HepG2 (cell line): ENCODE results near the gene OGFOD3. TPM values are rescaled to one million over a fixed set of nuclear protein-coding genes. Genes with fewer than 3 reads are reported as not detected.

Experiments
- NKX3-1 ChIP-seq: sonication (generic); formaldehyde crosslinking; IDR thresholded peaks from 2 replicates; pipeline ENCODE4 v1.5.0; 2020; ENCODE audit warnings: missing genetic modification reagents
- RAD21 ChIP-seq: fragments of 450-650 bp; formaldehyde crosslinking; IDR thresholded peaks from 2 replicates; pipeline ENCODE4 v1.5.0; 2020; ENCODE audit warnings: mild to moderate bottlenecking
- RFX3 ChIP-seq: IDR thresholded peaks from 2 replicates; pipeline ENCODE4 v1.6.1; 2016; ENCODE audit warnings: missing biosample characterization, missing genetic modification reagents
- ZNF205 ChIP-seq: IDR thresholded peaks from 2 replicates; pipeline ENCODE4 v1.6.1; 2018; ENCODE audit warnings: missing biosample characterization, missing genetic modification reagents
- ZNF383 ChIP-seq: sonication (generic); formaldehyde crosslinking; IDR thresholded peaks from 2 replicates; pipeline ENCODE4 v1.4.0; 2020; ENCODE audit warnings: missing genetic modification reagents, mild to moderate bottlenecking, borderline replicate concordance
- ZNF431 ChIP-seq: sonication (generic); formaldehyde crosslinking; IDR thresholded peaks from 2 replicates; pipeline ENCODE4 v1.9.0; 2022; ENCODE audit warnings: missing genetic modification reagents, low read depth, mild to moderate bottlenecking, borderline replicate concordance
- ZNF652 ChIP-seq: IDR thresholded peaks from 2 replicates; pipeline ENCODE4 v1.6.1; 2016; ENCODE audit warnings: low read depth, borderline replicate concordance
- polyA plus RNA-seq, 8 experiments: library from polyadenylated mRNA; depleted of rRNA in 3 of 8; stranded (reverse) in 7 of 8; unstranded in 1 of 8; fragments of >200 nt; fragmentation: Illumina TruSeq in 4 of 8; extraction: Trizol in 4 of 8; gene quantifications; 2 replicates each; pipeline versions ENCODE4 v1.2.1 to v1.2.3, GENCODE V29; 2011 to 2016; ENCODE audit warnings: low read depth in 4 of 8, missing spikeins in 1 of 8, mixed read lengths in 1 of 8; ENCODE audit not compliant: insufficient read depth in 1 of 8
- total RNA-seq, 5 experiments: library from RNA; depleted of rRNA; stranded (reverse); fragments of >200 nt; fragmentation: Illumina TruSeq; extraction: Trizol; gene quantifications; 2 replicates each; pipeline ENCODE4 v1.2.3, GENCODE V29; 2016; ENCODE audit warnings: low read depth in 1 of 5
- TF ChIP-seq, protein P1 (sequence below): conservative IDR thresholded peaks from 2 replicates; pipeline ENCODE4 v1.6.1; 2018; ENCODE audit warnings: missing genetic modification reagents
- TF ChIP-seq, protein P2 (sequence below): sonication (generic); formaldehyde crosslinking; IDR thresholded peaks from 2 replicates; pipeline ENCODE4 v1.4.0; 2020; ENCODE audit warnings: missing genetic modification reagents
- TF ChIP-seq, protein P3 (sequence below): sonication (generic); formaldehyde crosslinking; IDR thresholded peaks from 2 replicates; pipeline ENCODE4 v1.4.0; 2020; ENCODE audit warnings: missing genetic modification reagents
- TF ChIP-seq, protein P4 (sequence below), 2 experiments: IDR thresholded peaks; 2 replicates each; pipeline ENCODE4 v1.6.1; 2011 to 2012; ENCODE audit warnings: low read length in 2 of 2, borderline replicate concordance in 1 of 2, low read depth in 1 of 2, mild to moderate bottlenecking in 1 of 2, moderate library complexity in 1 of 2
- TF ChIP-seq, protein P5 (sequence below): sonication (generic); formaldehyde crosslinking; IDR thresholded peaks from 2 replicates; pipeline ENCODE4 v1.4.0; 2020; ENCODE audit warnings: missing genetic modification reagents

The OGFOD3 gene
- total and polyA plus RNA-seq, 2 of the 13 experiments (the other 11 are each of a cell fraction or from before 2014, with no cell fraction given) = 40.0 to 42.1 TPM

DNA sequence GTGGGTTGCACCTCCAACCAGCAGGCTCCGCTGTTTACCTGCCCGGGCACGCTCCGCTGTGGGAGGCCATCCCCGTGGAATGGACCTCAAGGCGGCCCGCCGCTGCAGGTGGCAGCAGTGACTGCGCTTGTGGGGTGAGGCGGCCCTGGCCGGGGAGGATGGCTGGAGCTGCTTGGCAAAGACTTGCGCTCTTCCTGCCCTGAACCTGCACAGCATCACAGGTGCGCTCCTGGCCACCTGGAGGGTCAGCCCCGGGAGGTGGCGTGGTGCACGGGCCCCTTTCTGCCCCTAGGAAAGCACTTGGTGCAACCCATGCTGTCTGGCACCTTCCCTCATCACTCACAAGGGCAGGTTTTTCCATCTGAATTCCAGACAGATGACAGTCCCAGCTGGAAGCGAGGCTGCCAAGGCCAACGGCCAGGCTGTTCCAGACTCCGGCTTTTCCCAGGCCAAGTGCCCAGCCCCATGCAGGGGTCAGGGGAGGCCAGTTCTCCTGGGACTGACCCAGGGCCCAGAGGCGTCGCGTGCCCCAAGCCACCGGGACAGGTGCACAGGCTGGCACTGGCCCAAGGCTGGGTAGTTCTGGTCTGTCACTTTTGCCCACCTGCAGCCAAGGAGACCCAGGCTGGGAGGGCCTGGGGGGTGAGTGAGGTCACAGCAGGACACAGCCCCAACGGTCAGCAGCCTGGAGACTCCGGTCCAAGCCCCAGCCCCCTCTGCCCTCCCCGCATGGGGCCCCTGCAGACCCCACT lies 33.5 kb downstream of the OGFOD3 start (continued):
- TF ChIP-seq NKX3-1 (no peak), ZNF431 (CRISPR knock-in tag) (no peak), RFX3 (CRISPR knock-in tag) (no peak), ZNF205 (CRISPR knock-in tag) (peak; percentile 56; the same call in 1 of the 2 replicates), ZNF383 (CRISPR knock-in tag) (no peak), RAD21 (CRISPR knock-in tag) (peak; percentile 39; the same call in 1 of the 2 replicates), ZNF652 (no peak)
- TF ChIP-seq, protein P1, sequence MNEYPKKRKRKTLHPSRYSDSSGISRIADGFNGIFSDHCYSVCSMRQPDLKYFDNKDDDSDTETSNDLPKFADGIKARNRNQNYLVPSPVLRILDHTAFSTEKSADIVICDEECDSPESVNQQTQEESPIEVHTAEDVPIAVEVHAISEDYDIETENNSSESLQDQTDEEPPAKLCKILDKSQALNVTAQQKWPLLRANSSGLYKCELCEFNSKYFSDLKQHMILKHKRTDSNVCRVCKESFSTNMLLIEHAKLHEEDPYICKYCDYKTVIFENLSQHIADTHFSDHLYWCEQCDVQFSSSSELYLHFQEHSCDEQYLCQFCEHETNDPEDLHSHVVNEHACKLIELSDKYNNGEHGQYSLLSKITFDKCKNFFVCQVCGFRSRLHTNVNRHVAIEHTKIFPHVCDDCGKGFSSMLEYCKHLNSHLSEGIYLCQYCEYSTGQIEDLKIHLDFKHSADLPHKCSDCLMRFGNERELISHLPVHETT = no peak
- TF ChIP-seq, protein P2, sequence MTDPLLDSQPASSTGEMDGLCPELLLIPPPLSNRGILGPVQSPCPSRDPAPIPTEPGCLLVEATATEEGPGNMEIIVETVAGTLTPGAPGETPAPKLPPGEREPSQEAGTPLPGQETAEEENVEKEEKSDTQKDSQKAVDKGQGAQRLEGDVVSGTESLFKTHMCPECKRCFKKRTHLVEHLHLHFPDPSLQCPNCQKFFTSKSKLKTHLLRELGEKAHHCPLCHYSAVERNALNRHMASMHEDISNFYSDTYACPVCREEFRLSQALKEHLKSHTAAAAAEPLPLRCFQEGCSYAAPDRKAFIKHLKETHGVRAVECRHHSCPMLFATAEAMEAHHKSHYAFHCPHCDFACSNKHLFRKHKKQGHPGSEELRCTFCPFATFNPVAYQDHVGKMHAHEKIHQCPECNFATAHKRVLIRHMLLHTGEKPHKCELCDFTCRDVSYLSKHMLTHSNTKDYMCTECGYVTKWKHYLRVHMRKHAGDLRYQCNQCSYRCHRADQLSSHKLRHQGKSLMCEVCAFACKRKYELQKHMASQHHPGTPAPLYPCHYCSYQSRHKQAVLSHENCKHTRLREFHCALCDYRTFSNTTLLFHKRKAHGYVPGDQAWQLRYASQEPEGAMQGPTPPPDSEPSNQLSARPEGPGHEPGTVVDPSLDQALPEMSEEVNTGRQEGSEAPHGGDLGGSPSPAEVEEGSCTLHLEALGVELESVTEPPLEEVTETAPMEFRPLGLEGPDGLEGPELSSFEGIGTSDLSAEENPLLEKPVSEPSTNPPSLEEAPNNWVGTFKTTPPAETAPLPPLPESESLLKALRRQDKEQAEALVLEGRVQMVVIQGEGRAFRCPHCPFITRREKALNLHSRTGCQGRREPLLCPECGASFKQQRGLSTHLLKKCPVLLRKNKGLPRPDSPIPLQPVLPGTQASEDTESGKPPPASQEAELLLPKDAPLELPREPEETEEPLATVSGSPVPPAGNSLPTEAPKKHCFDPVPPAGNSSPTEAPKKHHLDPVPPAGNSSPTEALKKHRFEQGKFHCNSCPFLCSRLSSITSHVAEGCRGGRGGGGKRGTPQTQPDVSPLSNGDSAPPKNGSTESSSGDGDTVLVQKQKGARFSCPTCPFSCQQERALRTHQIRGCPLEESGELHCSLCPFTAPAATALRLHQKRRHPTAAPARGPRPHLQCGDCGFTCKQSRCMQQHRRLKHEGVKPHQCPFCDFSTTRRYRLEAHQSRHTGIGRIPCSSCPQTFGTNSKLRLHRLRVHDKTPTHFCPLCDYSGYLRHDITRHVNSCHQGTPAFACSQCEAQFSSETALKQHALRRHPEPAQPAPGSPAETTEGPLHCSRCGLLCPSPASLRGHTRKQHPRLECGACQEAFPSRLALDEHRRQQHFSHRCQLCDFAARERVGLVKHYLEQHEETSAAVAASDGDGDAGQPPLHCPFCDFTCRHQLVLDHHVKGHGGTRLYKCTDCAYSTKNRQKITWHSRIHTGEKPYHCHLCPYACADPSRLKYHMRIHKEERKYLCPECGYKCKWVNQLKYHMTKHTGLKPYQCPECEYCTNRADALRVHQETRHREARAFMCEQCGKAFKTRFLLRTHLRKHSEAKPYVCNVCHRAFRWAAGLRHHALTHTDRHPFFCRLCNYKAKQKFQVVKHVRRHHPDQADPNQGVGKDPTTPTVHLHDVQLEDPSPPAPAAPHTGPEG = 0 out of 2 replicates have a peak, but pooled peaks have one; percentile 40
- TF ChIP-seq, protein P3, sequence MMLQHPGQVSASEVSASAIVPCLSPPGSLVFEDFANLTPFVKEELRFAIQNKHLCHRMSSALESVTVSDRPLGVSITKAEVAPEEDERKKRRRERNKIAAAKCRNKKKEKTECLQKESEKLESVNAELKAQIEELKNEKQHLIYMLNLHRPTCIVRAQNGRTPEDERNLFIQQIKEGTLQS (CRISPR knock-in tag) = no peak; the same call in 1 of the 2 replicates
- TF ChIP-seq, protein P4, sequence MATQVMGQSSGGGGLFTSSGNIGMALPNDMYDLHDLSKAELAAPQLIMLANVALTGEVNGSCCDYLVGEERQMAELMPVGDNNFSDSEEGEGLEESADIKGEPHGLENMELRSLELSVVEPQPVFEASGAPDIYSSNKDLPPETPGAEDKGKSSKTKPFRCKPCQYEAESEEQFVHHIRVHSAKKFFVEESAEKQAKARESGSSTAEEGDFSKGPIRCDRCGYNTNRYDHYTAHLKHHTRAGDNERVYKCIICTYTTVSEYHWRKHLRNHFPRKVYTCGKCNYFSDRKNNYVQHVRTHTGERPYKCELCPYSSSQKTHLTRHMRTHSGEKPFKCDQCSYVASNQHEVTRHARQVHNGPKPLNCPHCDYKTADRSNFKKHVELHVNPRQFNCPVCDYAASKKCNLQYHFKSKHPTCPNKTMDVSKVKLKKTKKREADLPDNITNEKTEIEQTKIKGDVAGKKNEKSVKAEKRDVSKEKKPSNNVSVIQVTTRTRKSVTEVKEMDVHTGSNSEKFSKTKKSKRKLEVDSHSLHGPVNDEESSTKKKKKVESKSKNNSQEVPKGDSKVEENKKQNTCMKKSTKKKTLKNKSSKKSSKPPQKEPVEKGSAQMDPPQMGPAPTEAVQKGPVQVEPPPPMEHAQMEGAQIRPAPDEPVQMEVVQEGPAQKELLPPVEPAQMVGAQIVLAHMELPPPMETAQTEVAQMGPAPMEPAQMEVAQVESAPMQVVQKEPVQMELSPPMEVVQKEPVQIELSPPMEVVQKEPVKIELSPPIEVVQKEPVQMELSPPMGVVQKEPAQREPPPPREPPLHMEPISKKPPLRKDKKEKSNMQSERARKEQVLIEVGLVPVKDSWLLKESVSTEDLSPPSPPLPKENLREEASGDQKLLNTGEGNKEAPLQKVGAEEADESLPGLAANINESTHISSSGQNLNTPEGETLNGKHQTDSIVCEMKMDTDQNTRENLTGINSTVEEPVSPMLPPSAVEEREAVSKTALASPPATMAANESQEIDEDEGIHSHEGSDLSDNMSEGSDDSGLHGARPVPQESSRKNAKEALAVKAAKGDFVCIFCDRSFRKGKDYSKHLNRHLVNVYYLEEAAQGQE (IDR thresholded peaks at IDR 0.05; ENCODE audit: borderline replicate concordance in 1 of 2, low read depth in 1 of 2, low read length in 2 of 2) = no peak
- TF ChIP-seq, protein P5, sequence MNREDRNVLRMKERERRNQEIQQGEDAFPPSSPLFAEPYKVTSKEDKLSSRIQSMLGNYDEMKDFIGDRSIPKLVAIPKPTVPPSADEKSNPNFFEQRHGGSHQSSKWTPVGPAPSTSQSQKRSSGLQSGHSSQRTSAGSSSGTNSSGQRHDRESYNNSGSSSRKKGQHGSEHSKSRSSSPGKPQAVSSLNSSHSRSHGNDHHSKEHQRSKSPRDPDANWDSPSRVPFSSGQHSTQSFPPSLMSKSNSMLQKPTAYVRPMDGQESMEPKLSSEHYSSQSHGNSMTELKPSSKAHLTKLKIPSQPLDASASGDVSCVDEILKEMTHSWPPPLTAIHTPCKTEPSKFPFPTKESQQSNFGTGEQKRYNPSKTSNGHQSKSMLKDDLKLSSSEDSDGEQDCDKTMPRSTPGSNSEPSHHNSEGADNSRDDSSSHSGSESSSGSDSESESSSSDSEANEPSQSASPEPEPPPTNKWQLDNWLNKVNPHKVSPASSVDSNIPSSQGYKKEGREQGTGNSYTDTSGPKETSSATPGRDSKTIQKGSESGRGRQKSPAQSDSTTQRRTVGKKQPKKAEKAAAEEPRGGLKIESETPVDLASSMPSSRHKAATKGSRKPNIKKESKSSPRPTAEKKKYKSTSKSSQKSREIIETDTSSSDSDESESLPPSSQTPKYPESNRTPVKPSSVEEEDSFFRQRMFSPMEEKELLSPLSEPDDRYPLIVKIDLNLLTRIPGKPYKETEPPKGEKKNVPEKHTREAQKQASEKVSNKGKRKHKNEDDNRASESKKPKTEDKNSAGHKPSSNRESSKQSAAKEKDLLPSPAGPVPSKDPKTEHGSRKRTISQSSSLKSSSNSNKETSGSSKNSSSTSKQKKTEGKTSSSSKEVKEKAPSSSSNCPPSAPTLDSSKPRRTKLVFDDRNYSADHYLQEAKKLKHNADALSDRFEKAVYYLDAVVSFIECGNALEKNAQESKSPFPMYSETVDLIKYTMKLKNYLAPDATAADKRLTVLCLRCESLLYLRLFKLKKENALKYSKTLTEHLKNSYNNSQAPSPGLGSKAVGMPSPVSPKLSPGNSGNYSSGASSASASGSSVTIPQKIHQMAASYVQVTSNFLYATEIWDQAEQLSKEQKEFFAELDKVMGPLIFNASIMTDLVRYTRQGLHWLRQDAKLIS (CRISPR knock-in tag) = no peak
